Epithelial cell of esophagus (primary cell): Measurements from ENCODE around the gene LIPC.

Experiments used
- DNase-seq: peaks from one replicate; pipeline ENCODE4 v3.0.0; 2010; ENCODE audit warnings: low read depth
- H3K4me3 ChIP-seq: 2 replicates; pipeline ENCODE4 v1.5.1; 2011; ENCODE audit warnings: mild to moderate bottlenecking, low read length, control low read depth
- CTCF ChIP-seq: IDR thresholded peaks from 2 replicates; pipeline ENCODE4 v1.5.1; 2011; ENCODE audit warnings: low read depth, mild to moderate bottlenecking, low read length, control low read depth, inconsistent platforms; ENCODE audit not compliant: insufficient read depth; ENCODE audit errors: missing control alignments

The LIPC gene

GRCh38 chr15:58554758-58555157, 123.0 kb downstream of the LIPC start:
- no peak for TF ChIP-seq CTCF

GRCh38 chr15:58555162-58556027, 123.6 kb downstream of the LIPC start:
- no peak overlapping the region for H3K4me3 ChIP-seq
- no peak for DNase-seq
- no peak for TF ChIP-seq CTCF

More at GRCh38 chr15:58554758-58555157, 123.0 kb downstream of the LIPC start:
- no peak overlapping the region for H3K4me3 ChIP-seq
- DNase-seq, result no peak

- H3K4me3 ChIP-seq, result no peak overlapping the region
- TF ChIP-seq CTCF, result no peak
- DNase-seq, result no peak
Observed at GRCh38 chr15:58556028-58556361, 124.2 kb downstream of the LIPC start.

GRCh38 chr15:58556541-58556940, 124.8 kb downstream of the LIPC start:
- no peak overlapping the region for H3K4me3 ChIP-seq
- no peak for TF ChIP-seq CTCF
- DNase-seq, result no peak

GRCh38 chr15:58558777-58559176, 127.0 kb downstream of the LIPC start:
- peak; percentile 11 for DNase-seq
- H3K4me3 ChIP-seq, result no peak overlapping the region
- peak; percentile 15 for TF ChIP-seq CTCF

- H3K4me3 ChIP-seq, result no peak overlapping the region
- no peak for DNase-seq
- no peak for TF ChIP-seq CTCF
Observed at GRCh38 chr15:58559904-58560588, 128.3 kb downstream of the LIPC start.
